Lower lobe of right lung (tissue), 2 donors: ENCODE results near the gene BAHD1. TPM values are rescaled to one million over a fixed set of nuclear protein-coding genes. Genes with fewer than 3 reads are reported as not detected.

Experiments
- ATAC-seq, 2 donors: fragments of 200-7000 bp; cut with Tn5 transposase; one replicate each; pipeline ENCODE4 v1.9.1; 2020 to 2022; ENCODE audit warnings: mild to moderate bottlenecking in 2 of 2, moderate library complexity in 2 of 2
- DNase-seq: peaks from one replicate; pipeline ENCODE4 v3.0.0-alpha.2; 2020
- H3K27ac ChIP-seq: fragments of 200-600 bp; one replicate; pipeline ENCODE4 v1.8.0; 2022
- H3K27me3 ChIP-seq: fragments of 200-600 bp; one replicate; pipeline ENCODE4 v1.8.0; 2022; ENCODE audit warnings: low read depth
- H3K36me3 ChIP-seq: fragments of 200-600 bp; one replicate; pipeline ENCODE4 v1.8.0; 2022; ENCODE audit warnings: mild to moderate bottlenecking
- H3K4me1 ChIP-seq: fragments of 200-600 bp; one replicate; pipeline ENCODE4 v1.8.0; 2022
- H3K4me3 ChIP-seq: fragments of 200-600 bp; one replicate; pipeline ENCODE4 v1.8.0; 2022; ENCODE audit warnings: mild to moderate bottlenecking
- H3K9me3 ChIP-seq: fragments of 200-600 bp; one replicate; pipeline ENCODE4 v1.8.0; 2022
- intact Hi-C: fragments of 100-400 bp; cut with DNase I; formaldehyde crosslinking; loops from one replicate; pipeline ENCODE4 v1.11.0; 2022
- total RNA-seq: library from RNA; stranded (reverse); fragmentation: NEBNext Ultra II Directional; extraction: Animal tissue kit (Norgen Biotek cat#: 25700); gene quantifications from one replicate; pipeline ENCODE4 v1.2.1, GENCODE V29; 2021
- TF ChIP-seq, protein P1 (sequence below): fragments of 200-600 bp; IDR thresholded peaks from one replicate; pipeline ENCODE4 v1.8.0; 2022; ENCODE audit warnings: antibody characterized with exemption, mild to moderate bottlenecking
- donor health status: DM: no; HTN: yes; CAD: no; lungs with severe emphysema.

The BAHD1 gene
- total RNA-seq, 1 donor from 2014 or later = 23.9 TPM

GRCh38 chr15:40483919-40484318, 43.2 kb downstream of the BAHD1 start:
- TF ChIP-seq, protein P1, sequence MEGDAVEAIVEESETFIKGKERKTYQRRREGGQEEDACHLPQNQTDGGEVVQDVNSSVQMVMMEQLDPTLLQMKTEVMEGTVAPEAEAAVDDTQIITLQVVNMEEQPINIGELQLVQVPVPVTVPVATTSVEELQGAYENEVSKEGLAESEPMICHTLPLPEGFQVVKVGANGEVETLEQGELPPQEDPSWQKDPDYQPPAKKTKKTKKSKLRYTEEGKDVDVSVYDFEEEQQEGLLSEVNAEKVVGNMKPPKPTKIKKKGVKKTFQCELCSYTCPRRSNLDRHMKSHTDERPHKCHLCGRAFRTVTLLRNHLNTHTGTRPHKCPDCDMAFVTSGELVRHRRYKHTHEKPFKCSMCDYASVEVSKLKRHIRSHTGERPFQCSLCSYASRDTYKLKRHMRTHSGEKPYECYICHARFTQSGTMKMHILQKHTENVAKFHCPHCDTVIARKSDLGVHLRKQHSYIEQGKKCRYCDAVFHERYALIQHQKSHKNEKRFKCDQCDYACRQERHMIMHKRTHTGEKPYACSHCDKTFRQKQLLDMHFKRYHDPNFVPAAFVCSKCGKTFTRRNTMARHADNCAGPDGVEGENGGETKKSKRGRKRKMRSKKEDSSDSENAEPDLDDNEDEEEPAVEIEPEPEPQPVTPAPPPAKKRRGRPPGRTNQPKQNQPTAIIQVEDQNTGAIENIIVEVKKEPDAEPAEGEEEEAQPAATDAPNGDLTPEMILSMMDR = no peak
- H3K4me3 ChIP-seq = no peak overlapping the region
- no peaks in the 10 kb centered on the region for H3K4me1 ChIP-seq
- intact Hi-C loops = no loop called here
- no peak for DNase-seq
- ATAC-seq = no peak
- H3K27ac ChIP-seq = no peak overlapping the region
- H3K27me3 ChIP-seq = no peaks in the 10 kb centered on the region
- H3K9me3 ChIP-seq = no peaks in the 10 kb centered on the region
- no peaks in the 10 kb centered on the region for H3K36me3 ChIP-seq

DNA sequence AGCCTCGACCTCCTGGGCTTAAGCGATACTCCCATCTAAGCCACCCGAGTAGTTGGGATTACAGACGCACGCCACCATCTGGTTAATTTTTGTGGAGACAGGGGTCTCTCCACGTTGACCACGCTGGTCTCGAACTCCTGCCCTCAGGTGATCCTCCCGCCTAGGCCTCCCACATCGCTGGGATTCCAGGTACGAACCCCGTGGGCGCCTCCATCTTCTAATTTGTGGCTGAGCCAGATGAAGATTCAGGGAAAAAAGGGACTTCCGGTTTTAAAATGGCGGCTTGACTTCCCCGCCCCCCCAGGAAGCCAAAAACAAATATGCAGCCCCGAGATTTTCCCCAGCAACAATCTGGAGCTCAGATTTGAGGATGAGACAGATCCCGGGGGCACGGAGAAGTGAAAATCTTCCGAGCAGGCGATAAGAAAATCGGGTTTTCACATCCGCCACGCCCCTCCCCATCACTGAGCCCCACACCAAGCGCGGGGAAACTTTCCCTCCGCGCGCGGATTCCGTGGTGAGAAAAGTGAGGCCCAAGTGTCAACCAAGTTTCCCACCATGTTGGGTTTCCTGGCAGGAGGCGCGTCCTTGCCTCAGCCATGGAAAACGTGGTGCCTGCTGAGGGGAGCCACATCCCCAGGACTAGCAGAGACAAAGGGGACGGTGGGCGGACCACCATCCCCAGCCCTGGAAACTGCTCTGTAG, 45.5 kb downstream of the BAHD1 start:
- no peak for DNase-seq
- intact Hi-C loops = no loop called here
- no peaks in the 10 kb centered on the region for H3K9me3 ChIP-seq
- TF ChIP-seq, protein P1 = no peak
- no peaks in the 10 kb centered on the region for H3K36me3 ChIP-seq
- no peak overlapping the region for H3K27ac ChIP-seq
- H3K4me1 ChIP-seq = no peaks in the 10 kb centered on the region
- ATAC-seq = no peak
- H3K27me3 ChIP-seq = no peaks in the 10 kb centered on the region
- H3K4me3 ChIP-seq = no peak overlapping the region

GRCh38 chr15:40487816-40488682, 47.3 kb downstream of the BAHD1 start:
- Histone ChIP-seq H3K9me3 (no peaks in the 10 kb centered on the region), H3K36me3 (no peaks in the 10 kb centered on the region), H3K4me1 (no peaks in the 10 kb centered on the region), H3K27me3 (no peaks in the 10 kb centered on the region), H3K4me3 (no peak overlapping the region), H3K27ac (no peak overlapping the region)
- DNase-seq (no peak), ATAC-seq (no peak)
- TF ChIP-seq, protein P1 = no peak
- intact Hi-C loops = no loop called here

- H3K27me3 ChIP-seq = no peaks in the 10 kb centered on the region
- no peaks in the 10 kb centered on the region for H3K36me3 ChIP-seq
- intact Hi-C loops = no loop called here
- ATAC-seq (no peak), DNase-seq (no peak)
- H3K9me3 ChIP-seq = no peaks in the 10 kb centered on the region
- H3K4me1 ChIP-seq = no peaks in the 10 kb centered on the region
- TF ChIP-seq, protein P1 = no peak
- no peak overlapping the region for H3K27ac ChIP-seq
- no peak overlapping the region for H3K4me3 ChIP-seq
Observed at GRCh38 chr15:40489274-40490175, 48.8 kb downstream of the BAHD1 start.
